Globus pallidus (tissue), 1 donor: ENCODE results near the gene ZDHHC1.

ENCODE experiments used
- DNase-seq: peaks from one replicate; pipeline ENCODE4 v3.0.0-alpha.2; 2015; ENCODE audit warnings: low spot score

The ZDHHC1 gene, protein sequence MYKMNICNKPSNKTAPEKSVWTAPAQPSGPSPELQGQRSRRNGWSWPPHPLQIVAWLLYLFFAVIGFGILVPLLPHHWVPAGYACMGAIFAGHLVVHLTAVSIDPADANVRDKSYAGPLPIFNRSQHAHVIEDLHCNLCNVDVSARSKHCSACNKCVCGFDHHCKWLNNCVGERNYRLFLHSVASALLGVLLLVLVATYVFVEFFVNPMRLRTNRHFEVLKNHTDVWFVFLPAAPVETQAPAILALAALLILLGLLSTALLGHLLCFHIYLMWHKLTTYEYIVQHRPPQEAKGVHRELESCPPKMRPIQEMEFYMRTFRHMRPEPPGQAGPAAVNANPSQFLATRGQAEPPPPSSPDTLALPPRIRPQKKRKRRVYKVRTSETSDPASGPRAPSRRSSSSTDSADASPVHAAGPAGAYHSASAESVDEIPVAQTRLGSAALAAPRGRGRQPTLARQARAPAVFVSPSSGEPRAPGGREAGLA

DNA sequence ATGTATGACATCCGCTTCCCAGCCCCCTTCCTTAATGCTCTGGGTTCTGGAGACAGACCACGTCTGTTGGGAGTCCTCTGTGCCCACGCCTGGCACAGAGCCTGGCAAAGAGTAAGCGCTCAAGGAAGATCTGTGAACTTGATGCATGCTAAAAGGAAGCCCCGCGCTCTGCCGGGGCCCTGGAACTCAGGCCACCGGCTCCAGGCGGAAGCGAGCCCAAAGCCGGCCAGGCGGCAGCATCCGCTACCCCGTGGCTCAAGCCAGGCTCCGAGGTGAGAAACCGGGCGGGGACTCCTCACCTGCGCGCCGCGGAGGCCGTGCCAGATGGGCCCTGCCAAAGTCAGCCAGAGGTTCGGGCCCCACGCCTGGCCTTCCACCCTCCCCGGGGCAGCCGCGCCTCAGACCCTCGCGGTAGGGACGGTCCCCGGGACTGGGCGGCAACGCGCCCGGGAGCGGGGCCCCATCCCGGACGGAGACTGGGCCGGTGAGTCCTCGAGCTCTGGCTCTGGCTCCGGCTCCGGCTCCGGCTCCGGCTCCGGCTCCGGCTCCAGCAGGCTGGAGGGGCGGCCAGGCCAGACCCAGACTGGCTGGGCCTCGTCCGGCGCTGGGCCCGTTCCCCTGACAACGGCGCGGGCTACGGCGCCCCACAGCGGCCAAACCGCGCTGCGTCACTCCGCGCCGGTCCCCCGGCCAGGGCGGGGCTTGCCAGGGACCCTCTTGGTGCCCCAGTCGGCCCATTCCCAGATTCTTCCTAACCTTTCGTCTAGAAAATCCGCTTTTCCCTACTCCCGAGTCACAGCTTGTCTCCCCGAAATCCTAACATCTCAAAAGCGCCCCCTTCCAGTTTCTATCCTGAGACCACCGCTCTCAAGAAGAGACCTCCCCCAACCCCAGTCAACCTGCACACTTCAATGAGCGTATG, at the start of gene ZDHHC1:
Gene ZDHHC1 (minus strand): TSS at position 606 of the 922 bp plus-strand sequence. CDS start 8,702 bp downstream, outside the sequence.
- DNase-seq: peak; percentile 64

DNA sequence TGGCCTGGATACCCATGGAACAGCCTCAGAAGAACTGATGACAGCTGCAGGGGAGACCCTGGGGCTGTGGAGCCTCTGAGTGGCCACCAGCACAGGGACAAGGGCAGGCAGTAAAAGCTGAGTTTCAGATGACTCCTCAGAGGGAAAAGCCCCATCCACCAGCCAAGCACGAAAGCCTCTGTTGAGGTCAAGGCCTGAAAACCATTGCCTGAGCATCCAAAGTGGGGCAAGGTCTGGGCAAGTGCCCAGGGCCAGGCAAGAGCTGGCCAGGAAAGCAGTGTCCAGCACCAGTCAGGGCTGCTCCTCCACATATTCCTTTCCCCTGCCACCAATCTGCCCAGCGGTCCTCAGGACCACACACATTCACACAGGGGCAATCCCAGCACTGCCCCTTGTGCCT, 48.3 kb upstream of the ZDHHC1 start:
- peak; percentile 40 for DNase-seq

DNA sequence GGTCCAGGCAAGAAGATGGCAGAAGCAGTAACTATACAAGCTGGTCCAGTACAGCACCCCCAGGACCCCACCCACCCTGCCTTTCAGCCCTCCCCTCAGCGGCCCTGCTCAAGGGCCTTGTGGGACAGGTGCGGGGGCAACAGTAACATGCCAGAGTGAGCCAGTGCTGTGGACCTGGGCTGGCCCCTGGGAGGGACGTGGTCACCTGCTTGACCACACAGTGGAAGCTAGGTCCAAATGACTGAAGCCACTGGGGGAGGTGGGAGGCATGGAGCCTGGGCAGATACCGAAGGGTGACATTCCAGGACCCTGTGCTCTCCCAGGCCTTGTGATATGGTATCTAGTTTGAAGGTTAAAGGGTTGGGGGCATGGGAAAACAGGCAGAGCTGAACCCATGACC, 47.4 kb upstream of the ZDHHC1 start:
- no peak for DNase-seq

DNA sequence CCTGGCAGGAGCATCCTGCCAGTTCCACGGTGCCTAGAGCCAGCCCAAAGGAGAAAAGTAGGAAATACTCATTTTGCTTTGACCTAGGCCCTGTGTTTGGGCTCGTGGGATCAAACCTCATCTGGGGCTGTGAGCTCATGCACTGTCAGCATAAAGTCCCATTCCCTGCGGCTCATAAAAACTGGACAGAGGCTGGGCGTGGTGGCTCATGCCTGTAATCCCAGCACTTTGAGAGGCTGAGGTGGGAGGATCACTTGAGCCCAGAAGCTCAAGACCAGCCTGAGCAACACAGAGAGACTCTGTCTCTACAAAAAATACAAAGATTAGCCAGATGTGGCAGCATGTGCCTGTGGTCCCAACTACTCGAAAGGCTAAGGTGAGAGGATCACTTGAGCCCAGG, 46.8 kb upstream of the ZDHHC1 start:
- no peak for DNase-seq

DNA sequence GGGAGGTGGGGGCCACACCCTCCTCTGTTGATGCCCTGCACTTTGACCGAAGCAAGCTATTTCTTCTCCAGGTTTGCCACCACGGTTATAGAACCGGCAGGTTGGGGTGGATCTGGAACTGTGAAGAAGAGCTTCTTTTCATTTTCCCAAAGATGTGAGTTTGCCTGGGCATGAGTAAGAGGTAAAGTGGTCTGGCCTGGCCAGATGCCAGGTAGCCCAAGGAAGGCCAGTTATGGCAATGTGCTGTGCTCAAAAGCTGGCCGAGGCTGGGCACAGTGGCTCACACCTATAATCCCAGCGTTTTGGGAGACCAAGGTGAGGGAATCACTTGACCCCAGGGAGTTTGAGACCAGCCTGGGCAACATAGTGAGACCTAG, 46.0 kb upstream of the ZDHHC1 start:
- DNase-seq: no peak

DNA sequence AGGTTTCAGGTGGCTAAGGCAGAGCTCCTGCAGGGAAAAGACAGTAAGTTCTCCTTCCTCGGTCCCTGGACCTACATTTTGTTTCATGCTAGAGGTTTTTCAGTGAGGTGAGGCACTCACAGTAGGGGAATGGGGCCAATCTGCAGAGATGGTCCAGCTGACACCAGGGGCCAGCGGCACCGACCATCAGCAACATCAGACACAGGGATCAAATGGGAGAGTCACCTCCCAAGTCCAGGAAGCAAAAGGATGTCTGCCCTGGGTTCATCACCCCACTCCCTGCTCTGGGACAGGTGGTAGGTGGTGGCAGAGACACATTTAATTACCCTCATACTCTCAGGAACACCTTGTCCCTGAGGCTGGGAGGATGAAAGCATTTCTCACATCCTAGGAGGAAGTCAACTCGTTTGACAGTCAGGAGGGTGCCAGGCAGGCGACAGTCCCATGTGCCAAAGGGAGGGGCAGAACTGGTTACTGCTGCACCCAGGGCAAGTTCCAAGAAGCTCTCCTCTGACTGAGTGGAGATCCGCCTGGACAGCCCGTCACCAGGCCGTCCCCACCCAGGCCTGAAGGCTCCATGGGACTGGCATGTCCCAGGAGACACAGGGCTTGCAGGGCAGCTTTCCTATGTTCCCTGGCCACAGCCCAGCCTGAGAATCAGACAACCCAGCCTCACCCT, 45.5 kb upstream of the ZDHHC1 start:
- DNase-seq: no peak

DNA sequence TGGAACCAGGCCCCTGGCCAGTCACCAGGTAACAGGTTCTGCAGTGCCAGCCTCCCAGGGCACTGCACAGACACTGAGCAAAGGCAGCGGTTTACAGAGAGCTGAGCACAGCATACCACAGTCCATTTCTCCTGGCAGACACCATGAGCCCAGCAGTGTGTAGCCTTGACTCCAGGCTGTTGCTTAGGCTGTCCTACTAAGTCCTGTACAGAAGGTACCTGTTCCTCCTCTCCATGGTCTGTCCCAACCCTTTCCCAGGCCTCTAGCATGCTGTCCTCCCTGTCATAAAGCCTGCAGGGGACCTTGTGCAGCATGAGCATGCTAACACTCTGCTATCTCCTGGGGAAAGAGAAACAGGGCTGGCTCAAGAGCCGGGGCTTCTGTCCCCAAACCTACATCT, 44.7 kb upstream of the ZDHHC1 start:
- DNase-seq: no peak

DNA sequence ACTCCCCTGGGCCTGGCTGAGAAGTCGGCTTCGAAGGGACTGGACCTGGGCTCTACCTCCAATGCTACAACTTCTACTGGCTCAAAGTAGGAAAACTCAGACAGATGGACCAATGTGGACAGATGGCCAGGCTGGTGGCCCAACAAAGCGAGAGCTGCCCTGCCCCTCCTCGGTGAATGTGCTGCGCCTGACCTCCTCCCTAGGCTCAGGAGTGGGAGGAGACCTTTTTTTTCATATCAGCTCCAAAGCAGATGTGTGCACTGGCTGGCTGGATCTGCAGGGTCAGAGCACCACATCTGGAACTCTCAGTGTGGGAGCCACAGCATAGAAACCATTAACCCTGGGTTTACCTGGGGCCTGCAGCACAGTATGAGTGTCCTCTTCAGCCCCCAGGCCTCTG, 43.9 kb upstream of the ZDHHC1 start:
- no peak for DNase-seq

DNA sequence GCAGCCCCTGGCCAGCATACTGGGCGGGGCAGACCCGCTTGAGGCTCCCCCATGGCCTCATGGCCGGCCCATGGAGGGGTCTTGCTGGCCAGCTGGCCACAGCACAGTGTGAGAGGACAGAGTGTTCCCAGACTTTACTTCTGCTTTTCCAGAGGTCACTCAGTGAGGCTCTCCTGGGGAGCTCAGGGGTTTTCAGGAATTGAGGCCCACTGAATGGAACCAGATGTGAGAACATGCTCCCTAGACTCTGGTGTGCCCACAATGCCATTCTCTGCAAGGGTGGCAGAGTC, 43.5 kb upstream of the ZDHHC1 start:
- DNase-seq: no peak

DNA sequence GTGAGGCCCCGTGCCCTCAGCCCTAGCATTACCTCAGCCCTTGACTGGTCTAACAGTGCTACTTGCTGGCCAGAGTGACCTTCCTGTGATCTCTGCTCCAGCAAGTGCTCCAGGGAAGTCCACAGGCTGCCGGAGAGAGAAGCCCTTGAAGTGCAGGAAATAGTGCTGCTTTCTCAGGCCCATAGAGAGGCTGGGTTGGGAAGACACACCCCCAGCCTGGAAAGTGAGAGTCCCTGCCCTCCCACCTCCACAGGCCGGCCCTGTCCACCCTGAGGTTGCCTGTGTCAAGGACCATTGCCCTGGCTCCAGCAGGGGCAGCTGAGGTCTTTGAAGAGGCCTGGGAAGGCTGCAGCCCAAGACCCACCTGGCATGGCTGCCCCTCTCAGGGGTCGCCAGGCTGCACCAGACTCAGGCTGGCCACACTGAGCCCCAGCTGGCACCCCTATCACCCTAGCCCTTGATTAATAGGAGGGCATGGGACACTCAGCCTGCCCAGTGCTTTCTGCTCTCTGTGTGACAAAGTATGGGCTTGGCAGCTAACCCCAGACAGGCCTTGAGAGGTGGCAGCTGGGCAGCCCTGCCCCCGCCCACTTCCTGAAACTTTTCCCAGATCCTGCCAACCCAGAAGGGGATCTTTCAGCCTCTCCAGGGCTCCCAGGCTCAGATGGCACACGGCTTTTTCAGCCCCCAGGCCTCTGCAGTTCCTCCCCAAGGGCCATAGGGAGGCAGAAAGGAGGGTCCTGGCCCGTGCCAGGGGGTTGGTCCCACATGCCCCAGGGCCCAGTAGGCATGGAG, 43.0 kb upstream of the ZDHHC1 start:
- peak; percentile 34 for DNase-seq

DNA sequence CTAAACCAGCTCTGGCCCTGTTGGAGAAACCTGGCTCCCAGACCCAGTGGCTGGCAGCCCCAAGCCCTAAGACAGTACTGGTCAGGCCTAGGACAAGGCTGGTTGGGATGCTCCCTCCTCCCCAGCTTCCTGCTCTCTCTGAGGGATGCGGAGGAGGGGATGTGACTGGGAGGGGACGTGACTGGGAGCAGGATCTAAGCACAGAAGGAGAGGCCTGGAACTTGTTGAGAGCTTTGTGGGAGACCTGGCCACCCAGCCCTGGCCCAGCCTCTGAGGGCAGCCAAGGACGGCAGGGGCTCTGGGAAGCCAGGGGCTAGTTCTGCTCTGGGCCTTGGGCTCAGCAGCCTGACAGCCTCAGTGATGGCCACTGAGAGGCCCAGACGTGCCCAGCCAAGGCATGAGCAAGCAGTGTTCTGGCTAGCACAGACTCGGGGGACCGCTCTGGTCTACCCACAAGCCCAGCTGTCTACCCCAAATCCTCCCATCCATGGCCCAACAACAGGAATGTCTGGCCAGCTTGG, 41.9 kb upstream of the ZDHHC1 start:
- DNase-seq: no peak

DNA sequence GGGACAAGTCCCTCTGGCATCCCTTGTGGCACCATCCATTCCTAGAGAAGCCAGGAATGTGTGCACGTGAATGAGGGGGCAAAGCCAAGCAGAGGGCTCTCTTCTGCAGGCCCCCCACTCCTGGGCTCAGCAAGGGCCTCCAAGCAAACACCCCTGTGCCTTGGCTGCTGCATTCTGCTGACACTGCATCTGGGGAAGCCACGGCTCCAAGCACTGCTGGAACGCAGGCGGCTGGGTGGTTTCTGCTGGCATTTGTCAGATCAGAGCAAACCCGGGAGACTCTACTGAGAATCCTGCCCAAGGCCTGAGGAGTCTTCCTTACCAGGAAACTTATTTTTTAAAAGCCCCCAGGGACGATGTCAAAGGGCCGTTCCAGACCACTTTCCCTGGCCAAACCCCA, 41.3 kb upstream of the ZDHHC1 start:
- no peak for DNase-seq

DNA sequence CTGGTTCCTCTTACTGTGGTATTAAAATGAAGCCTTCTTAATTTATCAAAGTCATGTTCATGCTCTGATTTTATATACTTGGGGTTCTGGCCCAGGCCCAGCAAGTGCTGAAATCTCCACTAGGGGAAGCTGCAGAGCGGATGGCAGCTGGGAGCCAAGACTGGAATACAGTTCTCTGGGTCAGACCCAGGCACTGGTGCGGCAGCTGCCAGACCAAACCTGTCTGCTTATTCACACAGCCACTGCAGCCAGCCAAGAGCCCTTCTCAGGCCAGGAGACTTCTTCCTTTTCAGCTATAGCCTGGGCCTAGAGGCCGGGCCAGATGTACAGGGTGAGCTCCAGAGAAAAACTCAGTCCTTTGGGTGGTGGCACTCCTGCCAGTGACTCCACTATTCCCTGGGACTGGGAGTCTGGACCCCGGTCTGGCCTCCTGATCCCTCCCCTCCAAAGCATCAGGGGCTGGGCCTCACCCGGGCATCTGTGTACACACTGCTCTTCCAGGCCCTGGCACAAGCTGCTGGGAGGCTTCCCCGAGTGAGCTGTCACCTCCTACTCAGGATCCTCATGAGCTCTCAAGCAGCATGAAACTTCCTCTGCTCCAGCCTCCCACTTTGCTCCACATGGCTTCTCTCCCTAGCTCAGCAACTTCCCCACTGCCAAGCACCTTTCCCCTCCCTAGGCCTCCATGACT, 40.3 kb upstream of the ZDHHC1 start:
- DNase-seq: no peak

DNA sequence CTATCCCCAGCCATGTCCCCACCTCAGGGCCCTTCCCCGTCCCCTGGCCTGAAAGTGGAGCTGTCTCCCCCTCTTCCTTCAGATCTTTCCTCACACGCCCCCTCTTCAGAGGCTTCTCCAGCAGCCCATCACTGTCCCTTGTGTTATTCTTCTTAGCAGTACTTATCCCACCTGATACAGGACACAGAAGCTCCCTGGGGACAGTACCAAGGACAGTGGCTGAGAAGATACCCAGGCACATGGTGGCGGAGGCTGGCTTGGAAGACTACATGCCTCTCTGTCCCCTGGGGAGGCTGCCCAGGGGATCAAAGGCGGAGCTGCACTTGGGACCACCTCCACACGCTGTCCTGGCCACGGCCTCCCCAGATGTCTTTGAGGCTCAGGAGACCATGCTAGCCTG, 38.6 kb upstream of the ZDHHC1 start:
- DNase-seq: no peak

DNA sequence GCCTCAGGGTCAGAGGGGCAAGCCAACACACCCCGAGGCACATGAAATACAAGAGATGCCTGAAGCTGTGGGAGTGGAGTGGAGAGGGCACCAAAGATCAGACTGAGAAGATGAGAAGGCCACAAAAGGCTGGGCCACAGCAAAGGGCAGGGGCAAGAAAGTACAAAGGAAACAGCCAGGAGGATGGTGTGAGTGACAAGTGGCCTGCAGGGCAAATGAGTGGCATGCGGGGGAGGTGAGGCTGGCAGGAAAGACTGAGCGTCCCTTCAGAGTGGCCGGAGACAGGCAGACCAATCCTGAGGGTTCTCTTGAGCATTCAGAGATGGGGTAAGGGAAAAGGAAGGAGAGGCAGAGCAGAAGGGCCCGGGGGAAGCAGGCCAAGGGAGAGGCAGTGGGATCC, 37.8 kb upstream of the ZDHHC1 start:
- no peak for DNase-seq

DNA sequence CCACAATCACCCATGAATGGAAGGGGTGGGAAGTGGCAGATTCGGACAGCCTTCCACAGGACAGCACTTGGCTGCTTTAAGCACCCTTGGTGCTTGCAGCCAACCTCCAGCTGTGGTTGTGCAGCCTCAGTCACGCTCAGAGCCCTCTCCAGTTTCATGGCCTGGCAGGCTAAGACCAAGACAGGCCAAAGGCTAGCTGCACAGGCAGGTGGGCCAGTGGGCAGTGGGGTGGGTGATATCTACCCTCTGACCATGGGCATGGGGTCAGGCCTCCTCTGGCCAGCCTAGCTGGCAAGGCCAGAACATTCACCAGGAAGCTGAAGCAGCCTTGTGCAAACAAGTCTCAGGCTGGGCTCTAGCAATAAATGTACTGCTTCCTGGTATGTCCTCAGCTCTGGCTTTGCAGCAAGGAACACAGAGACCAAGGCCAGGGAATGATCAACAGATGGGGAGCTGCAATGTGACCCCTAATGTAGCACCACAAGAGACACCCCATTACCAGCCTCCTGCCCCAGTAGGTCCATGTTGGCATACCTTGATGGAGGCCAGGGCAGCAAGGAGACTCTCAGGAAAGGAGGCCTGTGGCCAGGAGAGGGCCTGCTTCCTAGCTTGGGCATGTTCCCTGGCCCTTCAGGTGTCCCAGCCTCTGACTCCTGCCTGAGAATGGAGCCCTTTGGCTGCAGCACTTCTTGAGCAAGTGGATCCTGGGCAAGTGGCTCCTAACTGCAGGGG, 35.6 kb upstream of the ZDHHC1 start:
- DNase-seq: no peak

DNA sequence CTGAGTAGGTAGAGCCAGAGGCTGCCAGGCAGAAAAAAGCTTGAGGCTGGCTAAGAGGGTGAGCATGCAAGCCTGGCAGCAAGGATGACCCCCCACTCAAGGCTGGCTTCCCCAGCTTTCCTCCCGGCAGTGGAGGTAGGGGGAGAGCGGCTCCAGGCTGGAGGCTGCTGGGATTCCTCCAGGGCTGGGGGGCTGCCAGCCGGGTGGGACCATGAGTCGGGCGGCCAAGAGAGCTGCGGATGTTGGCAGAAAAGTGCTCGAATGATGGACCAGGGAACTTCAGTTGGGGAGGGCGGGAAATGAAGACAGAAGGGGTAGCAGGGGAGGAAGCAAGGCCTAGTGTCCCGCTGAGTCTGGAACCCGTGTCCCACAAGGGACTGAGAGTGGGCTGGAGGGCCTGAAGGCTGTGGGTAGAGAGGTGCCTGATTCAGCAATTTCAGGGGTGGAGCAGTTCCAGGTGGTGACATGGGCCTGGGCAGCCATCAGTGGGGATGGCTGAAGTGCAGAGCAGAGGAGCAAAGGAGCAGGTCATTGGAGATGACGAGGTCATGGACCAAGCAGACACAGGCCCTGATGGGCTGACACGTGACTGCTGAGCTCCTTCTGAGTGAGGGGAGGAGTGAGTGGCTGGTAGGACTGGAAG, 34.9 kb upstream of the ZDHHC1 start:
- DNase-seq: no peak

DNA sequence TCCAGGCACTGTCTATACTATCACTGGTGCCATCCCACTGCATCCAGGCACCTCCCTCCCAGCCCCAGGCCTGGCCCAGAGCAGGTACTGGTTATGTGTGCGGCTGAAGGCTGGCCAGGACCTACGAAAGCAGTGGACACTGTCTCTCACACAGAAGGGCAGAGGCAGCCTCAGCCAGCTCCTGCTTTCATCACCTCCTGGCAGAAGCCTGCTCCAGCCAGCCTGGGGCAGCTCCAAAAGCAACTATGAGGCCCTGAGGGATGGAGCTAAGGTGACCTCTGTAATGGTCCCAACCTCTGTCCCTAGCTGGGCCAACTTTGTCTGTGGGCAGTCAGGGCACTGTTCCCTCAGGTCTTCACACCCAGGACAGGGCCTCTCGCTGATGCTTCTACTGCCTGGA, 33.5 kb upstream of the ZDHHC1 start:
- DNase-seq: no peak

DNA sequence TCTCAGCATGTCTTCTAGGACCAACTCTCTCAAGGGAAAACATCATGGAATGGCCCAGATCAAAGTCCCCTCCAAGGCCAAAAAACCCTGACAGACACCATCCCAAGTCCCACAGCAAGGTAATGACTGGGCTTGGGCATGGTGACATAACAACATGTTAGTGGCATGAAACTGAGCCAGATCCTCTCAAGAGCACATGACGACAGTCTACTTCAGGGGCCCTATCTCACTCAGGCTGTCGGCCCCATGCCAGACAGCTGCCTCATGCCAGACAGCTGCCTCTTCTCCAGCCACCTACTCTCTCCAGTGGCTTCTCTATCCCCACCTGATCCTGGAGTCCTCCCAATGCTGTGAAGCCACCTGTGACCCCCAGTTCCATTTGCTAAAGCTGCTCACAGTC, 33.1 kb upstream of the ZDHHC1 start:
- no peak for DNase-seq

DNA sequence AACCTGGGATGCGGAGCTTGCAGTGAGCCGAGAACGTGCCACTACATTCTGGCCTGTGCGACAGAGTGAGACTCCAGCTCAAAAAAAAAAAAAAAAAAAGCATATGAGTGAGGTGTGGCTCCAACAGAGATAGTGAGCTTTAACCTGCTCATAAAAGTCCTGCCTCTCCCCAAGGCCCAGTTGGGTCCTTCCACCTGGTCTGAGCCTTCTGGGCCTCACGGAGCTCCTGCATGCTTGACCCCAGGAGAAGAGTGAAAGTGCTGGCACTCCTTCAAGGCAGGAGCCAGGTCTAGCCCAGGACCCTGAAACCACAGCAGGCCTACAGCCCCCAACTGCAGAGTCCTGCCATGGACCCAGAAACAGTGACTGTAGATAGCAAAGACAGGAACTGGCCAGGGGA, 32.3 kb upstream of the ZDHHC1 start:
- DNase-seq: no peak
